Activated CD8-positive, alpha-beta T cell treated with anti-CD3 and anti-CD28 coated beads for 36 hours (primary cell): ENCODE results near the gene GRB10. TPM values are rescaled to one million over a fixed set of nuclear protein-coding genes. Genes with fewer than 3 reads are reported as not detected.

Experiments used
- ATAC-seq: fragments of 200-7000 bp; cut with Tn5 transposase; one replicate; pipeline ENCODE4 v1.10.0; 2021; ENCODE audit warnings: mild to moderate bottlenecking, moderate library complexity
- CTCF ChIA-PET: fragments of 350-600 bp; sonication (Branson Sonifier 250); formaldehyde crosslinking; loops from one replicate; lab custom pipeline; 2021; ENCODE audit warnings: antibody characterized with exemption; lab: Charles Lee
- POLR2A ChIA-PET: fragments of 350-600 bp; sonication (Branson Sonifier 250); formaldehyde crosslinking; loops from one replicate; lab custom pipeline; 2021; ENCODE audit warnings: antibody characterized with exemption; lab: Charles Lee
- DNase-seq: peaks from one replicate; pipeline ENCODE4 v3.0.0-alpha.2; 2020
- H3K27ac Mint-ChIP-seq: one replicate; pipeline ENCODE4 v1.8.0; 2021; ENCODE audit warnings: mild to moderate bottlenecking, mixed read lengths
- H3K27me3 Mint-ChIP-seq: one replicate; pipeline ENCODE4 v1.8.0; 2021; ENCODE audit warnings: mixed read lengths
- H3K36me3 Mint-ChIP-seq: one replicate; pipeline ENCODE4 v1.8.0; 2021; ENCODE audit warnings: low read depth, mixed read lengths
- H3K4me1 Mint-ChIP-seq: one replicate; pipeline ENCODE4 v1.8.0; 2021; ENCODE audit warnings: low read depth, mixed read lengths
- H3K4me3 Mint-ChIP-seq: one replicate; pipeline ENCODE4 v1.8.0; 2021; ENCODE audit warnings: mild to moderate bottlenecking, moderate library complexity, mixed read lengths
- H3K9me3 Mint-ChIP-seq: one replicate; pipeline ENCODE4 v1.8.0; 2021; ENCODE audit warnings: mixed read lengths
- intact Hi-C: fragments of 100-400 bp; cut with micrococcal nuclease; formaldehyde crosslinking; loops from one replicate; pipeline ENCODE4 v1.10.0; 2022
- total RNA-seq, 2 experiments: library from RNA; stranded (reverse); gene quantifications; one replicate each; pipeline ENCODE4 v1.2.3, GENCODE V29; 2021
- TF ChIP-seq, protein P1 (sequence below): fragments of 200-600 bp; IDR thresholded peaks from one replicate; pipeline ENCODE4 v1.8.0; 2022; ENCODE audit warnings: antibody characterized with exemption, mild to moderate bottlenecking

The GRB10 gene
- total RNA-seq, 2 experiments from 2014 or later = 5.6 to 6.9 TPM

DNA sequence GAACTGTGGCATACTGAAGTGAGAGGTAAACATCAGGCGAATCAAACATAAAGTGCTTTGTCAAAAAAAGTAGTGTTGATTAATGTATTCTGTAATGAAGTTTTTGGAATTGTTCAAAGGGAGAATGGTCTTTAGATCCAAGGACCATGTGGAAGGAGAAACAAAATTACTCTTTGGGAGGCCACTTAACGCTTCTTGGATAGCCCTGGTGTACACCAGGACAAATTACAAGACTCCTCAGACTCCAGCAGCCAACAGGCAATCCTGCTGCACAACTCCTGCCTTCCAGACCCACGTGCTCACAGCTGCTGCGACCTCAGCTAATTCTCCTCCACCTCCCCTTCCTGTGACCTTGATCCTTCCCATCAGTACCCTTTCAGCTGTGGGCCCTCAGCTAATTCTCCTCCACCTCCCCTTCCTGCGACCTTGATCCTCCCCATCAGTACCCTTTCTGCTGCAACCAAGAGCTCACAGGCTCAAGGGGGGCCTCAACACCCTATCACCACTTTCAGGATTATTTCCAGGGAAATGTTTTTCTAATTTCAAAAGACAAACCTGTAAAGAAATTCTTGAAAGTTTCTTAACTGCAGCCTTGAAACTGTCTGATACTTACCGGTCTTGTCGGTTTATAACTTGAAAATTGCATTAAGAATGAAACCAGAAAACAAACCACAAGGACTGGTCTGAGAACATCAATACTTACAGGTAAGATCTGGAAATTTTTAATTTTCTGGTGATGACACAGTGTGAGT is 187.8 kb downstream of the GRB10 start:
- POLR2A ChIA-PET = interaction anchor here (1.2 kb wide), 1 partner anchor 30 kb away, joined by 3 read pairs; no protein-coding TSS in a partner anchor

DNA sequence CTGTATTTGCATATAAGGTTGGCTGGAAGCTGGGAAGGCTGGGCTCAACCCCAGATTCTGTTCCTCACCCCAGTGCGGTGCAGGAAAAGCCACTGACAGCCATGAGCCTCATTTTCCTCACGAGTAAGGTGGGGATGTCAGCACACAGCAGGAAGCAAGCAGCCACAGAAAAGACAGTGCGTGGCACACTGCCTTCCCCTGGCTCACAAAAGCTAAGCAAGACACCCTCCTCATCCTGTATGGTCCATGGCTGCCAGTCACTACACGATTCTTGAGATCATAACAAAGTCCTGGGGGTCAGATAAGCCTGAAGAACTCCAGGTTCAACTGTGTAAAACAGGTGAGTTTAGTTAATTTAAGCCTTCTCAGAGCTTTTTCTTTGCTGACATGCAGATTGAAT is 188.6 kb downstream of the GRB10 start:
- no peak overlapping the region for H3K4me3 Mint-ChIP-seq
- CTCF ChIA-PET = interaction anchor here (2.1 to 5.5 kb wide), 2 partner anchors 39 to 126 kb away, joined by 13 to 22 read pairs; no protein-coding TSS in a partner anchor
- H3K27ac Mint-ChIP-seq = no peak overlapping the region
- H3K27me3 Mint-ChIP-seq = peaks cover 2% of the 10 kb centered on the region
- POLR2A ChIA-PET = interaction anchor here (1.2 kb wide), 1 partner anchor 30 kb away, joined by 3 read pairs; no protein-coding TSS in a partner anchor
- no peaks in the 10 kb centered on the region for H3K36me3 Mint-ChIP-seq
- H3K4me1 Mint-ChIP-seq = peaks cover 15% of the 10 kb centered on the region
- TF ChIP-seq, protein P1, sequence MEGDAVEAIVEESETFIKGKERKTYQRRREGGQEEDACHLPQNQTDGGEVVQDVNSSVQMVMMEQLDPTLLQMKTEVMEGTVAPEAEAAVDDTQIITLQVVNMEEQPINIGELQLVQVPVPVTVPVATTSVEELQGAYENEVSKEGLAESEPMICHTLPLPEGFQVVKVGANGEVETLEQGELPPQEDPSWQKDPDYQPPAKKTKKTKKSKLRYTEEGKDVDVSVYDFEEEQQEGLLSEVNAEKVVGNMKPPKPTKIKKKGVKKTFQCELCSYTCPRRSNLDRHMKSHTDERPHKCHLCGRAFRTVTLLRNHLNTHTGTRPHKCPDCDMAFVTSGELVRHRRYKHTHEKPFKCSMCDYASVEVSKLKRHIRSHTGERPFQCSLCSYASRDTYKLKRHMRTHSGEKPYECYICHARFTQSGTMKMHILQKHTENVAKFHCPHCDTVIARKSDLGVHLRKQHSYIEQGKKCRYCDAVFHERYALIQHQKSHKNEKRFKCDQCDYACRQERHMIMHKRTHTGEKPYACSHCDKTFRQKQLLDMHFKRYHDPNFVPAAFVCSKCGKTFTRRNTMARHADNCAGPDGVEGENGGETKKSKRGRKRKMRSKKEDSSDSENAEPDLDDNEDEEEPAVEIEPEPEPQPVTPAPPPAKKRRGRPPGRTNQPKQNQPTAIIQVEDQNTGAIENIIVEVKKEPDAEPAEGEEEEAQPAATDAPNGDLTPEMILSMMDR = no peak
- intact Hi-C loops = no loop called here
- H3K9me3 Mint-ChIP-seq = no peaks in the 10 kb centered on the region
- no peak for ATAC-seq
- no peak for DNase-seq

More for the DNA sequence above, 187.8 kb downstream of the GRB10 start:
- H3K4me1 Mint-ChIP-seq = peaks cover 15% of the 10 kb centered on the region
- H3K9me3 Mint-ChIP-seq = no peaks in the 10 kb centered on the region
- no peaks in the 10 kb centered on the region for H3K27me3 Mint-ChIP-seq
- TF ChIP-seq, protein P1 = no peak
- CTCF ChIA-PET = interaction anchor here (0.8 to 5.5 kb wide), 4 partner anchors 14 to 568 kb away, joined by 3 to 22 read pairs (median 8); no protein-coding TSS in a partner anchor
- H3K27ac Mint-ChIP-seq = peak overlapping the region; percentile 31
- H3K4me3 Mint-ChIP-seq = no peak overlapping the region
- H3K36me3 Mint-ChIP-seq = no peaks in the 10 kb centered on the region
- DNase-seq (no peak), ATAC-seq (peak; percentile 68)
- intact Hi-C loops = no loop called here

DNA sequence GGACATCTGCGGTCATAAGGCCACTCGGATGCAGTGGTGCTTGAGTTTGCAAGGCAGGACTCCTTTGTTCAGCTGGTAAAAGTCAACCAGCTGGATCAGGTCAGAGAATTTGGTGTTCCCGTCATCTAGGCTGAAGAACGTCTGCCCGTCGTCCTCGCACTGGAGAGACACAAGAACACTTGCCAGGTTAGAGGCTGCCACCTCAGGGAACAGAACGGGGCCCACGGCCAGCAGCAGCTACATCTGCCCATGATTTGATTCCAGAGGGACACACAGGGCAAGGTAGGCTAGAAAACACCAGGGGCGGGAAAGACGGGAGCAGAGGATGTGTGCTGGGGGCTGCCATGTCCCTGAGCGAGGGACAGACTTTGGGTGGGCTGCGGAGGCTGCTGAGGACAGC is 189.8 kb downstream of the GRB10 start:
- Mint-ChIP-seq H3K27me3 (peaks cover 5% of the 10 kb centered on the region), H3K4me1 (peaks cover 15% of the 10 kb centered on the region), H3K36me3 (no peaks in the 10 kb centered on the region), H3K4me3 (no peak overlapping the region), H3K9me3 (no peaks in the 10 kb centered on the region), H3K27ac (no peak overlapping the region)
- ChIA-PET POLR2A (no interaction called here), CTCF (no interaction called here)
- DNase-seq (no peak), ATAC-seq (no peak)
- intact Hi-C loops = no loop called here
- TF ChIP-seq, protein P1 = no peak

DNA sequence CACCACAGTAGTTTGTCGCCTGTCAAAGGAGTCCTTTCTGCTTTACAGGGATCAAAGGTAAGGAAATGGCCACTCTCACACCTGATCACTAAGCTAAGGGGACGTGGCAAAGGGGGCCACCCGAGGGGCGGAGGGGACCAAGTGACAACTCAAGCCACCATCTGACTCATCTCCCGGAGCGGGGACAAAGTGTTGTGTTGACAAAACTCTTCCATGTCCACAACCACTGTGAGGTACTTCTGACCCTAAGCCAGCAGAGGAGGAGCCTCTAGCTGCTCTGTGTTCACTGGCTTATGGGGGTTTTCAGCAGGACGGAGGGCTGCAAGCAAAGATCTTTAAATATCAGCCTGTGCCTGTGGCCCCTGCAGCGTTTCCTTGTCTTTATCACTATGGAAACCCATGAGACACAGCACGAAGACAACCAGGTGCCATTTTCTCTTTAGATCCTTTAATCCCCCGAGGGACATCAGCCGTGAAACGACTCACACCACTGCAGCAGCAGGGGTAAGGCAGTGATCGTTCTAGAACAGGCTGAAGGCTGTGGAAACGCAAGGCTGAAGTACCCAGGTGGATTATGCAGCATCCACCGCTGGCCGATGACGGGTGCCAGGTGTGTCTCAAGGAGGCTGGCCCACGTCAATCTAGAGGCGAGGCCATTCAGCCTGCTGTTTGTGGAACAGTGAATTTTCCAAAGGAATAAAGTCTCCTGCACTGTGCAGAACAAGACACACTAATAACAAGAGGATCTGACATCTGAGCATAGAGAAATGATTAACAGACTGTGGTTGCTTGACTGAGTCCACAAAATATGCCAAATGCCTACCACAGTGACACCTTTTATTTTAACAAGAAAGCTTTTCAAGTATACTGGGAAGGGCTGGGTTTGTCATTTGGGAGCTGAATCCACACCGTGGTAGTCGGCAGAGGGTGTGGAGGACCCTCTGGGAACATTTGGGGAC is 190.9 kb downstream of the GRB10 start:
- no peak overlapping the region for H3K27ac Mint-ChIP-seq
- peaks cover 5% of the 10 kb centered on the region for H3K27me3 Mint-ChIP-seq
- ChIA-PET CTCF (interaction anchor here (2.5 kb wide), 1 partner anchor 17 kb away, joined by 7 read pairs; no protein-coding TSS in a partner anchor), POLR2A (no interaction called here)
- no peak for ATAC-seq
- intact Hi-C loops = no loop called here
- H3K4me3 Mint-ChIP-seq = no peak overlapping the region
- H3K9me3 Mint-ChIP-seq = no peaks in the 10 kb centered on the region
- H3K4me1 Mint-ChIP-seq = peaks cover 15% of the 10 kb centered on the region
- no peaks in the 10 kb centered on the region for H3K36me3 Mint-ChIP-seq
- no peak for DNase-seq
- TF ChIP-seq, protein P1 = no peak
